SH-SY5Y (cell line): Measurements from ENCODE around the gene ZFPM1.

ENCODE experiments used
- GATA2 ChIP-seq: IDR thresholded peaks from 2 replicates; pipeline ENCODE4 v1.6.1; 2011; ENCODE audit warnings: mild to moderate bottlenecking, low read depth, low read length
- GATA3 ChIP-seq: IDR thresholded peaks from 2 replicates; pipeline ENCODE4 v1.6.1; 2011; ENCODE audit warnings: low read depth, mild to moderate bottlenecking, low read length, moderate library complexity

Gene ZFPM1

DNA sequence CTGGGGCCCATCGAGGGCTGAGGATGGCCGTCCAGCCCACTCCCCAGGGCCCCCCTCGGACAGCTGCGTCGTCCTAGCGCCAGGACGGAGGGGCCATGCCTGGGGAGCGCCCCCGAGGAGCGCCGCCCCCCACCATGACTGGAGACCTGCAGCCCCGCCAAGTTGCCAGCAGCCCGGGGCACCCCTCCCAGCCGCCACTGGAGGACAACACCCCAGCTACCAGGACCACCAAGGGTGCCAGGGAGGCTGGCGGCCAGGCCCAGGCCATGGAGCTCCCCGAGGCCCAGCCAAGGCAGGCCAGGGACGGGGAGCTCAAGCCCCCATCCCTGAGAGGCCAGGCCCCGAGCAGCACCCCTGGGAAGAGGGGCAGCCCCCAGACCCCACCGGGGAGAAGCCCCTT lies 25.7 kb upstream of the ZFPM1 start:
- TF ChIP-seq GATA3, result no peak
- no peak for TF ChIP-seq GATA2

DNA sequence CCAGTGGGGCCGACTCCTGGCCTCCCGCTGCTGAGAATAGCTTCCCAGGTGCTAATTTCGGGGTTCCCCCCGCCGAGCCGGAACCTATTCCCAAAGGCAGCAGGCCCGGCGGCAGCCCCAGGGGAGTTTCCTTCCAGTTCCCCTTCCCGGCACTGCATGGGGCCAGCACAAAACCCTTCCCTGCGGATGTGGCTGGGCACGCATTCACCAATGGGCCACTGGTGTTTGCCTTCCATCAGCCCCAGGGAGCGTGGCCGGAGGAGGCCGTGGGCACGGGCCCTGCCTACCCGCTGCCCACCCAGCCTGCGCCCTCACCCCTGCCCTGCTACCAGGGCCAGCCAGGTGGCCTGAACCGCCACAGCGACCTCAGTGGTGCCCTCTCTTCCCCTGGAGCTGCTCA lies 24.9 kb upstream of the ZFPM1 start:
- no peak for TF ChIP-seq GATA2
- no peak for TF ChIP-seq GATA3

DNA sequence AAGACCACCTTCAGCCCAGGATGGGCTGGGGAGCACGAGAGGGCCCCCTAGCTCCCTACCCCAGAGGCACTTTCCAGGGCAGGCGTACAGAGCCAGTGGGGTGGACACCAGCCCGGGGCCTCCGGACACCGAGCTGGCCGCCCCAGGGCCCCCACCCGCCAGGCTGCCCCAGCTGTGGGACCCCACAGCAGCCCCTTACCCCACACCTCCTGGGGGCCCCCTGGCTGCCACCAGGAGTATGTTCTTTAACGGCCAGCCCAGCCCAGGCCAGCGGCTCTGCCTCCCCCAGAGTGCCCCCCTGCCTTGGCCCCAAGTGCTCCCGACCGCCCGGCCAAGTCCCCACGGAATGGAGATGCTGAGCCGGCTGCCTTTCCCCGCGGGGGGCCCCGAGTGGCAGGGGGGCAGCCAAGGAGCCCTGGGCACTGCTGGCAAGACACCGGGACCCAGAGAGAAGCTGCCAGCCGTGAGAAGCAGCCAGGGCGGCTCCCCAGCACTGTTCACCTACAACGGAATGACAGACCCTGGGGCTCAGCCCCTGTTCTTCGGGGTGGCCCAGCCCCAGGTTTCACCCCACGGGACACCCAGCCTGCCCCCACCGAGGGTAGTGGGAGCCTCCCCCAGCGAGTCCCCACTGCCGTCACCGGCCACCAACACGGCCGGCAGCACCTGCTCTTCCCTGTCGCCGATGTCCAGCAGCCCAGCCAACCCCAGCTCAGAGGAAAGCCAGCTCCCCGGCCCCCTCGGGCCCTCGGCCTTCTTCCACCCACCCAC lies 24.3 kb upstream of the ZFPM1 start:
- TF ChIP-seq GATA3 (no peak), GATA2 (no peak)

DNA sequence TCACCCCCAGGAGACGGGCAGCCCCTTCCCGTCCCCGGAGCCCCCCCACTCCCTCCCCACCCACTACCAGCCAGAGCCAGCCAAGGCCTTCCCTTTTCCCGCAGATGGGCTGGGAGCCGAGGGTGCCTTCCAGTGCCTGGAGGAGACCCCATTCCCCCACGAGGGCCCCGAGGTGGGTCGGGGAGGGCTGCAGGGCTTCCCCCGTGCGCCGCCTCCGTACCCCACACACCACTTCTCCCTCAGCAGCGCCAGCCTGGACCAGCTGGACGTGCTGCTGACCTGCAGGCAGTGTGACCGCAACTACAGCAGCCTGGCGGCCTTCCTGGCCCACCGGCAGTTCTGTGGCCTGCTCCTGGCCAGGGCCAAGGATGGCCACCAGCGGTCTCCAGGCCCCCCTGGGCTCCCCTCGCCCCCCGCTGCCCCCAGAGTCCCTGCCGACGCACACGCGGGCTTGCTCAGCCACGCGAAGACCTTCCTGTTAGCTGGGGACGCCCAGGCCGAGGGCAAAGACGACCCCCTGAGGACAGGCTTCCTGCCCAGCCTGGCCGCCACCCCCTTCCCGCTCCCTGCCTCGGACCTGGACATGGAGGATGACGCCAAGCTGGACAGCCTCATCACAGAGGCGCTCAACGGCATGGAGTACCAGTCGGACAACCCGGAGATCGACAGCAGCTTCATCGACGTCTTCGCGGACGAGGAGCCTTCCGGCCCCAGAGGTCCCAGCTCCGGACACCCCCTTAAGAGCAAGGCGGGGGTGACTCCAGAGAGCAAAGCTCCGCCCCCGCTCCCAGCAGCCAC lies 23.5 kb upstream of the ZFPM1 start:
- no peak for TF ChIP-seq GATA3
- no peak for TF ChIP-seq GATA2

DNA sequence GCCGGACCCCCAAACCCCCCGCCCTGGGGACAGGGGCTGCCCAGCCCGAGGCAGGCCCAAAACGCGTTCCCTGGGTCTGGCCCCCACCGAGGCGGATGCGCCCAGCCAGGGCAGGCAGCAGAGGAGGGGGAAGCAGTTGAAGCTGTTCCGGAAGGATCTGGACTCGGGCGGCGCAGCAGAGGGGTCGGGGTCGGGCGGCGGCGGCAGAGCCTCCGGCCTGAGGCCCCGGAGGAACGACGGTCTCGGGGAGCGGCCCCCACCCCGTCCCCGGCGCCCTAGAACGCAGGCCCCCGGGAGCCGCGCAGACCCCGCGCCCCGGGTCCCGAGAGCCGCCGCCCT lies 22.9 kb upstream of the ZFPM1 start:
- TF ChIP-seq GATA2 (no peak), GATA3 (no peak)

DNA sequence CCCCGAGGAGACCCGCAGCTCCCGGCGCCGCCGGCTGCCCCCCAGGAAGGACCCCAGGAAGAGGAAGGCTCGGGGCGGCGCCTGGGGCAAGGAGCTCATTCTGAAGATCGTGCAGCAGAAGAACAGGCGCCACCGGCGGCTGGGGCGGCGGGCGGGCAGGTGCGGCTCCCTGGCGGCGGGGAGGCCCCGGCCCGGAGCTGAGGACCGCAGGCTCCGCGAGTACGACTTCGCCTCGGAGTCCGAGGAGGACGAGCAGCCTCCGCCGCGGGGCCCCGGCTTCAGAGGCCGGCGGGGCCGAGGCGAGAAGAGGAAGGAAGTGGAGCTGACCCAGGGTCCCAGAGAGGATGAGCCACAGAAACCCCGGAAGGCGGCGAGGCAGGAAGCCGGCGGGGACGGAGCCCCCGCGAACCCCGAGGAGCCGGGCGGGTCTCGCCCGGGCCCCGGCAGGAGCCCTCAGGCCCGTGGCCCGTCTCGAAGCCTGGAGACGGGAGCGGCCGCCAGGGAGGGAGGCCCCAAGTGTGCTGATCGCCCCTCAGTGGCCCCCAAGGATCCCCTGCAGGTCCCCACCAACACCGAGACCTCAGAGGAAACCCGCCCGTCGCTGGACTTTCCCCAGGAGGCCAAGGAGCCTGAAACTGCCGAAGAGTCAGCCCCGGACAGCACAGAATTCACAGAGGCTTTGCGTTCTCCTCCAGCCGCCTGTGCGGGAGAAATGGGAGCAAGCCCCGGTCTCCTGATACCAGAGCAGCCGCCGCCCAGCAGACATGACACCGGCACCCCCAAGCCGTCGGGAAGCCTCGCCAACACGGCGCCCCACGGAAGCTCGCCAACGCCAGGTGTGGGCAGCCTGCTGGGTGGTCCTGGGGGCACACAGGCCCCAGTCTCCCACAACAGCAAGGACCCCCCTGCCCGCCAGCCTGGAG lies 22.3 kb upstream of the ZFPM1 start:
- TF ChIP-seq GATA2 (no peak), GATA3 (no peak)

DNA sequence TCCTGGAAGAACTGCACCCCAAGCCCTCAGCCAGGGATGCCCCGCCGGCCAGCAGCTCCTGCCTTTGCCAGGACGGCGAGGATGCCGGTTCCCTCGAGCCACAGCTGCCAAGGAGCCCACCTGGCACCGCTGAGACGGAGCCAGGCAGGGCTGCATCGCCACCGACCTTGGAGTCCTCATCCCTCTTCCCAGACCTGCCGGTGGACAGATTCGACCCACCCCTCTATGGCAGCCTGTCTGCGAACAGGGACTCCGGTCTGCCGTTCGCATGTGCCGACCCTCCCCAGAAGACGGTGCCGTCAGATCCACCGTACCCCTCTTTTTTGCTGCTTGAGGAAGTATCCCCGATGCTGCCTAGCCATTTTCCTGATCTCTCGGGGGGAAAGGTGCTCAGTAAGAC lies 21.4 kb upstream of the ZFPM1 start:
- TF ChIP-seq GATA2 (no peak), GATA3 (no peak)

DNA sequence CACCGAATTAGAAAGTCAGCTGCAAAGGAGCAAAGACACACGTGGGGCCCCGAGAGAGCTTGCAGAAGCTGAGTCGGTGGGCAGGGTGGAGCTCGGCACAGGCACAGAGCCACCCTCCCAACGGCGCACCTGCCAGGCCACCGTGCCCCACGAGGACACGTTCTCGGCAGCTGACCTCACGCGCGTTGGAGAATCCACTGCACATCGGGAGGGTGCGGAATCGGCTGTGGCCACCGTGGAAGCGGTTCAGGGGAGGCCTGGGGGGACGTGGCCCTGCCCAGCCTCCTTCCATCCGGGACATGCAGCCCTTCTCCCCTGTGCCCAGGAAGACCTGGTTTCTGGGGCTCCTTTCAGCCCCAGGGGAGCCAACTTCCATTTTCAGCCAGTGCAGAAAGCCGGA lies 20.9 kb upstream of the ZFPM1 start:
- TF ChIP-seq GATA3 (no peak), GATA2 (no peak)

DNA sequence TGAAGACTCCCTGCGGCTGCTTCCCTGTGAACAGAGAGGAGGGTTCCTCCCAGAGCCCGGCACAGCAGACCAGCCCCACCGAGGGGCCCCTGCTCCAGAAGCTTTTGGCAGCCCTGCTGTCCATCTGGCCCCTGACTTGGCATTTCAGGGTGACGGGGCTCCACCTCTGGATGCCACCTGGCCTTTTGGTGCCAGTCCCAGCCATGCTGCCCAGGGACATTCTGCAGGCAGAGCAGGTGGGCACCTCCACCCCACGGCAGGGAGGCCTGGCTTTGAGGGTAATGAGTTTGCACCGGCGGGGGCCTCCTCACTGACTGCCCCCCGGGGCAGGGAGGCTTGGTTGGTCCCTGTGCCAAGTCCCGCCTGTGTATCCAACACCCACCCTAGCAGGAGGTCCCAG lies 20.3 kb upstream of the ZFPM1 start:
- TF ChIP-seq GATA2 (no peak), GATA3 (no peak)

DNA sequence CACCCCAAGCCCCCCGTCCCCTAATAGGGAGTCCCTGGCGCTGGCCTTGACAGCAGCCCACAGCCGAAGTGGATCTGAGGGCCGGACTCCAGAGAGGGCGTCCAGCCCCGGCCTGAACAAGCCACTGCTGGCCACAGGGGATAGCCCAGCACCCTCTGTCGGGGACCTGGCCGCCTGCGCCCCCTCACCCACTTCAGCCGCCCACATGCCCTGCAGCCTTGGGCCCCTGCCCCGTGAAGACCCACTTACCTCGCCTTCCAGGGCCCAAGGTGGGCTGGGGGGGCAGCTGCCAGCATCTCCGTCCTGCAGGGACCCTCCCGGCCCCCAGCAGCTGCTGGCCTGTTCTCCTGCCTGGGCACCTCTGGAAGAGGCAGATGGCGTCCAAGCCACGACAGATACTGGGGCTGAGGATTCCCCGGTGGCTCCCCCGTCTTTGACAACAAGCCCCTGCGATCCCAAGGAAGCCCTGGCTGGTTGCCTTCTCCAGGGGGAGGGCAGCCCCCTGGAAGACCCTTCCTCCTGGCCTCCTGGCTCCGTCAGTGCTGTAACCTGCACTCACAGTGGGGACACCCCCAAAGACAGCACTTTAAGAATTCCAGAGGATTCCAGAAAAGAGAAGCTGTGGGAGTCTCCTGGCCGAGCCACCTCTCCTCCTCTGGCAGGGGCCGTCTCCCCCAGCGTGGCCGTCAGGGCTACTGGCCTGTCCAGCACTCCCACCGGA lies 19.3 kb upstream of the ZFPM1 start:
- no peak for TF ChIP-seq GATA3
- no peak for TF ChIP-seq GATA2

DNA sequence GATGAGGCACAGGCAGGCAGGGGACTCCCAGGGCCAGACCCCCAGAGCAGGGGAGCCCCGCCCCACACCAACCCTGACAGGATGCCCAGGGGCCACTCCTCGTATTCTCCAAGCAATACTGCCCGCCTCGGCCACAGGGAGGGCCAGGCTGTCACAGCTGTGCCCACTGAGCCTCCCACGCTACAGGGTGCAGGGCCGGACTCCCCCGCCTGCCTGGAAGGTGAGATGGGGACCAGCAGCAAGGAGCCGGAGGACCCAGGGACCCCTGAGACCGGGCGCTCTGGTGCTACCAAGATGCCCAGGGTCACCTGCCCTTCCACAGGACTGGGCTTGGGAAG lies 18.8 kb upstream of the ZFPM1 start:
- TF ChIP-seq GATA3, result no peak

DNA sequence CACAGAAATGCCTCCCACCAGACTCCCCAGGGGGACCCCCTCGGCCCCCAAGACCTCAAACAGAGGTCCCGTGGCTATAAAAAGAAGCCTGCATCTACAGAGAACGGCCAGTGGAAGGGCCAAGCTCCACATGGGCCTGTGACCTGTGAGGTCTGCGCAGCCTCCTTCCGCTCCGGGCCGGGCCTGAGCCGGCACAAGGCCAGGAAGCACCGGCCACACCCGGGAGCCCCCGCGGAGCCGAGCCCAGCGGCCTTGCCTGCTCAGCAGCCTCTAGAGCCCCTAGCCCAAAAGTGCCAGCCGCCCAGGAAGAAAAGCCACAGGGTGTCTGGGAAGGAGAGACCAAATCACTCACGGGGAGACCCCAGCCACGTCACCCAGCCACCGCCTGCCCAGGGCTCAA lies 18.3 kb upstream of the ZFPM1 start:
- TF ChIP-seq GATA2, result no peak
- no peak for TF ChIP-seq GATA3

DNA sequence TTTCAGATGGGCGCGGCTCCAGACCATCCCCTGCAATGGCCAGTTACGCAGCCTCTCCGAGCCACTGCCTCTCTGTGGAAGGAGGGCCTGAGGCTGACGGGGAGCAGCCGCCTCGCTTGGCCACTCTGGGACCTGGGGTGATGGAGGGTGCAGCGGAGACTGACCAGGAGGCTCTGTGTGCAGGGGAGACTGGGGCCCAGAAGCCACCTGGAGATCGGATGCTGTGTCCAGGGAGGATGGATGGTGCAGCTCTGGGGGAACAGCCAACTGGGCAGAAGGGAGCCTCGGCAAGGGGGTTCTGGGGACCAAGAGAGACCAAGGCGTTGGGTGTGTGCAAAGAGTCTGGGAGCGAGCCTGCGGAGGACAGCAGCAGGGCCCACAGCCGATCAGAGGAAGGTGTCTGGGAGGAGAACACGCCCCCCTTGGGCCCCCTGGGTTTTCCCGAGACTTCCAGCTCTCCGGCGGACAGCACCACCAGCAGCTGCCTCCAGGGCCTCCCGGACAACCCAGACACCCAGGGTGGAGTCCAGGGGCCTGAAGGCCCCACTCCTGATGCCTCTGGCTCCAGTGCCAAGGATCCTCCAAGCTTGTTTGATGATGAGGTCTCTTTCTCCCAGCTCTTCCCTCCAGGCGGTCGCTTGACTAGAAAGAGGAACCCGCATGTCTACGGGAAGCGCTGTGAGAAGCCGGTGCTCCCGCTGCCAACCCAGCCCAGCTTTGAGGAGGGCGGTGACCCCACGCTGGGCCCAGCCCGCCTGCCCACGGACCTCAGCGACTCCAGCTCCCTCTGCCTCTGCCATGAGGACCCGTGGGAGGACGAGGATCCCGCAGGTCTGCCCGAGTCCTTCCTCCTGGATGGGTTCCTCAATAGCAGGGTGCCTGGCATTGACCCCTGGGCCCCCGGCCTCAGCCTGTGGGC lies 17.4 kb upstream of the ZFPM1 start:
- no peak for TF ChIP-seq GATA2
- TF ChIP-seq GATA3, result no peak
